ENCODE data around the gene AZIN2.
"Not testable (repeated sequence)": the region's sequence is repeated elsewhere in the genome, so short reads cannot be mapped to it uniquely, and the experiment has no call there.

AZIN2 gene

DNA sequence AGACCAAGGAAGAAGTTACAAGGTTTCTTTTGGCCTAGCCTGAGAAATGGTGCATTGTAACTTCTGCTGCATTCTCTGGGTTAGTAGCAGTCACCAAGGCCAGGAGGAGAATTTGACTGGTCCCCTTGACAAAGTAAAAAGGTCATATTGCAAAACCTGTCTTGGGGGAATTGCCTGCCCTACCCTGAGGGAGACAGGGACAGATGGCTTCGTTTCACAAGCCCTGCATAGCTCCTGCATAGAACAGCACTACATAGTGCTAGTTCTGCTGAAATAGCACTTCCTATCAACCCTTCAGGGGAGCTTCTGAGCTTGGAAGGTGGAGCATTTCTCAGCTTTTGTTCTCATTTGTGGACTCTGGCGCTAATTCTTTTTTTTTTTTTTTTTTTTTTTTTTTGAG, 23.9 kb upstream of the AZIN2 start:
- DNase-seq (ENCODE audit: low spot score): no peak

DNA sequence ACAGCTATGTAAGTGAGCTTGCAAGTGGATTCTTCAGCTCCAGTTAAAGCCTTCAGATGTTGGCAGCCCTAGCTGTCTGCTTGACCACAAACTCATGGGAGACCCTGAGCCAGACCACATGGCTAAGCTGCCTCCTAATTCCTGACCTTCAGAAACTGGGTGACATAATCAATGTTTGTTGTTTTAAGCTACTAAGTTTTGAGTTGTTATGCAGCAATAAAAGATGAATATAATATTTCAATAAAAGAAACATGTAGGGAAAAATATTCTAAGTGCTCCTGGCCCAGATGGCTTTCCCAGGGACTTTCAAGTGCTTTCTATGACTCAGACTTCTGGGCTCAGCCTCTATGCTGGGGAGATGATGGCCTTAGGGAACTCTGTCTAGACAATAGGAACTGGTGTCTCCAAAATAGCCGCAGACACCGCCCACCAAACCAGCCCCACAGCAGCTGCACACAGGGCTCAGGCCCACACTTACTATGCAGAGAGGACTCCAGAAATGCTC, 20.3 kb upstream of the AZIN2 start:
- DNase-seq (ENCODE audit: low spot score): no peak

DNA sequence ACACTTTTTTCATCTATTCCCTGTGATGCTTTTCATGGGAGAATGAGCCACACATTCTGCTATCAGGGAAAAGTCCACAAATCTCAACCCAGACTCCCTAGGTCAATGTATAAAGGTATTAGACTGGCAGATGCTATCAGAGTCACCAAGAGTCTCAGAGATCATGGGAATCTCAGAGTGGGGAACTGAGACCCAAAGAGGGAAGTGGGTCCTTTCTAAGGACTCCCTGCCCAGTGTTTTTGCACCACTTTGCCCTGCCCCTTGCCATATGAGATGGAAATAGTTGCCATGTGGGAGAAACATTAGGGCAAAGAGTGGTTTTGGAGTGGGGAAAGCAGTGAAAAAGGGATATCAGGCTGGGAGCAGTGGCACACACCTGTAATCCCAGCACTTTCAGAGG, 19.1 kb upstream of the AZIN2 start:
- no peak for DNase-seq (ENCODE audit: low spot score)

DNA sequence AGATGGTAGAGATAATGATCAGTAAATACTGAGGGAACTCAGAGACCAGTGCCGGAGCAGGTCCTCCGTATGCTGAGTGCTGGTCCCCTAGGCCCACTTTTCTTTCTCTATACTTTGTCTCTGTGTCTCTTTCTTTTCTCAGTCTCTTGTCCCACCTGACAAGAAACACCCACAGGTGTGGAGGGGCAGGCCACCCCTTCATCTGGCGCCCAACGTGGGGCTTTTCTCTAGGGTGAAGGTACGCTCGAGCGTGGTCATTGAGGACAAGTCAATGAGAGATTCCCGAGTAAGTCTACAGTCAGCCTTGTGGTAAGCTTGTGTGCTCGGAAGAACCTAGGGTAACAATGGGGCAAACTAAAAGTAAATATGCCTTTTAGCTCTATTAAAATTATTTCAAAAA, 16.7 kb upstream of the AZIN2 start:
- DNase-seq (ENCODE audit: low spot score): not testable (repeated sequence)

DNA sequence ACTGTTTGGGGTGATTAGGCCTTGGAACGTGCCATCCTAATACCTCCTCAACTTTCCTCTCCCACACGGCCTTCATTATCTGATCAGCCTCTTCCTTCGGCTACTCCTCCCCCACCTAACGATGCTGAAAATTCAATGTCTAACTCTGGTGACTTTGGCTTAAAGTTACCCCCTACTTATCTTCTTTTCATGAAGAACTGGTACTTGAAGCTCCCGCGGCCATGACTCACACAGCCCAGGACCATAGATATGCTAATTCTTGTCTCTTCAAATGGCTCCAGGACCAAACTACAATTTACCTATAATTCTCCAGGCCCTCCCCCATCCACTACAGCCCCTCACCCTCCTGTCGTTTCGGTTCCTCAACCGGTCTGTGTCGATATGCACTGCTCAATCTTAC, 15.7 kb upstream of the AZIN2 start:
- no peak for DNase-seq (ENCODE audit: low spot score)

DNA sequence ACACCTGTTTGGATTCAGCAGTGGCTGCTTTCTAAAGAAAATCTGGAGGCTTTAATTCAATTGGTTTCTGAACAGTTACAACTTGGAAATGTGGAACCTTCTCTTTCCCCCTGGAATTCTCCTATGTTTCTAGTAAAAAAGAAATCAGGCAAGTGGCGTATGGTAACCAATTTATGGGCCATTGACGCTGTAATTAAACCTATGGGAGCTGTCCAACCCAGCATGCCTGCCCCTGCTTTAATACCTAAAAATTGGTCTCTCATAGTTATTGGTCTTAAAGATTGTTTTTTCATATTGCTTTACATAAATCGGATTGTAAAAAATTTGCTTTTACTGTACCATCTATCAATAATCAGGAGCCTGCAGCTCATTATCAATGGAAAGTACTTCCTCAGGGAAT, 14.5 kb upstream of the AZIN2 start:
- DNase-seq (ENCODE audit: low spot score): not testable (repeated sequence)

DNA sequence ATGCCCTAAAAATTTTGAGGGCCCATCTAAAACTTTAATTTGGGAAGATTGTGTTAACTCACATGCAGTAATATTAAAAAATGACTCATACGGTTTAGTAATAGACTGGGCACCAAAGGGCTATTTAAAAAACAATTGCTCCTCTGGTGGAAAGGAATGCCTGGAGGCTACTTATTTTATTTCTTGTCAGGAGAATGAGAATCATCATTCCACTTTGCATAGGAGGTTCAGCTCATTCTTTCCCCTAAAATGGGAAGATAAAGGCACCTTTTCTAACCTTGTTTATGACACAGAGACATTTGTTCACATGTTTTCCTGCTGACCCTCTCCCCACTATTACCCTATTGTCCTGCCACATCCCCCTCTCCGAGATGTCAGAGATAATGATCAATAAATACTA, 12.8 kb upstream of the AZIN2 start:
- not testable (repeated sequence) for DNase-seq (ENCODE audit: low spot score)

DNA sequence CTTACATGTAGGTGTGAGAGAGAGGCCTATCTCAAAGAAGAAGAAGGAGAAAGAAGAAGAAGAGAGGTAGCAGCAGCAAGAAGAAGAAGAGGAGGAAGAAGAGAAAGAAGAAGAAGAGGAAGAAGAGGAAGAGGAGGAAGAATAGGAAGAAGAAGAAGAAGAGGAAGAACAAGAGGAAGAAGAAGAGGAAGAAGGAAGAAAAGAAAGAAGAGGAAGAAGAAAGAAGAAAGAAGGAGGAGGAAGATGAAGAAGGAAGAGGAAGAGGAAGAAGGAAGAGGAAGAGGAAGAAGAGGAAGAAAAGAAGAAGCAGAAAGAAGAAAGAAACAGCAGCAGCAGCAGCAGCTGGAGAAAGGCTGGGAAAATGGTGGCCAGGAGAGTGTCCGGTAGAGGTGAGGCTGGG, 10.3 kb upstream of the AZIN2 start:
- no peak for DNase-seq (ENCODE audit: low spot score)

DNA sequence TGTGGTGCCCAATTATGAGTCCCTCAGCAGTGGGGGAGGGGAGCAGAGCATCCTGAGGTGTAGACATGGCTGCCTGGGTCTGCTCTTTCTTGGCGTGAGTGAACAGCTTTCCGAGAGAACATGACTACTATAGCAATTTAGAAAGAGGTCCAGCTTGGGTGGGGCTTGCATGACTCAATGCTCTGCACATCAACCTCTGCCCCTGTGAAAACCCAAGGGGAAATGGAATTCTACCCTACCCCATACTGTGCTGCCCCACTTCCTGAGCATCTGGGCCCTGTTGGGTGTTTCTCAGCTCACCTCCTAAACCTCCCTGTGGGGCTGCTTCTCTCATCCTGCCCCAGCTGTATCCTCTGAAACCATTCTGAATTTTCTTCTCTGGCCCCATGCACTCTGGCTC, 8.2 kb upstream of the AZIN2 start:
- DNase-seq (ENCODE audit: low spot score): no peak

DNA sequence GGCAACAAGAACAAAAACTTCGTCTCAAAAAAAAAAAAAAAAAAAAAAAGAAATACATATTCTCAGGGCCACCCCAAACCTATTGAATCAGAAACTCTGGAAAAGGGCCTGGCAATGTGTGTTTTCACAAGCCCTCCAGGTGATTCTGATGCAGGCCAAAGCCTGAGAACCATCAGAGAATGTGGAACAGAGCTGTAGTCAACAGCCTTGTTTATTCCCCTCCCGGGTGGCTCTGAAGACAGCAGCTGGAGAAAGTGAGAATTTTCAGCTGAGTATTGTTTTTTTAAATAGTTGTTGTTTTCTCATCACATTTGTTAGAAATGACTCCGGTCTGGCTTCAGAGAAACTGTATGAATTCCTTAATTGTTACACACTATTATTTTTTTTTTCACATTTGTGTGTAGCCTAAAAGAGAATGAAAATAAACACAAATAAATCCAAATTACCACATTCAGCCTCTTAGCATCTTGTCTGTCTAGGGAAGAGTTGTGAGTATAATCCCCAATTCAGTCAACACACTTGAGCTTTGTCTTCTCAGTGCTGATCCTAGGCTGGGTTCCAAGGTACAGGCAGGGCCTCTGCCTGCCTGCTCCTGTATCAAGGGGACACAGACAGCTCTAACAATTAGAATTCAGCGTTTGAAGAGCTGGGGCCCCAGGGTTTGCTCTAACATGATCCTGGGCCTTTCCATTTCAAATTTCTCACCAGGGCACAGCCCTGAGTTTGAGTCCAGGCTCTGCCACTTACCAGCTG, 6.6 kb upstream of the AZIN2 start:
- no peak for DNase-seq (ENCODE audit: low spot score)

DNA sequence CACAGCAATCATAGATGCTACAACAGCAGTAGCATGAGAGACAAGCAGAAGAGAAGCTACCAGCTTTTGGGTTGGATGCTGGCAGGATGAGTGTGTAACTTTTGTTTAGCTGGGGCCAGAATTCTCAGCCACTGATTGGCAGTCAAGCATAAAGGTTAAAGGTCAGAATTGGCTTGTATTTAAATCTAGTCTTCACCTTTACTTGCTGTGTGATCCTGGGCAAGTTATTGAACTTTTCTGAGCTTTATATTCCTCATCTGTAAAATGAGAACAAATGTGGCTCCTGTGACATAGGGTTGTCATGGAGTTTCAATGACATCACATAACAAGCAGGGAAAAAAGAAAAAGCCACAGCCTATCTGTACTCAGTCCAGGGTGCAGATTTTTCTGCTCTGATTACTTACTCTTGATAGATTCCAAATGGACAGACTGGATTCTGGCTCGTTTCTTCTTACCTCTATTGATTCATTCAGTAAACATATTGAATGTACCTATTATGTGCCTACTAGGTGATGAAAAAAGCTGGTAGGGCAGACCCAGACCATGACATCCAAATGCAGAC, 2.8 kb upstream of the AZIN2 start:
- no peak for DNase-seq (ENCODE audit: low spot score)

DNA sequence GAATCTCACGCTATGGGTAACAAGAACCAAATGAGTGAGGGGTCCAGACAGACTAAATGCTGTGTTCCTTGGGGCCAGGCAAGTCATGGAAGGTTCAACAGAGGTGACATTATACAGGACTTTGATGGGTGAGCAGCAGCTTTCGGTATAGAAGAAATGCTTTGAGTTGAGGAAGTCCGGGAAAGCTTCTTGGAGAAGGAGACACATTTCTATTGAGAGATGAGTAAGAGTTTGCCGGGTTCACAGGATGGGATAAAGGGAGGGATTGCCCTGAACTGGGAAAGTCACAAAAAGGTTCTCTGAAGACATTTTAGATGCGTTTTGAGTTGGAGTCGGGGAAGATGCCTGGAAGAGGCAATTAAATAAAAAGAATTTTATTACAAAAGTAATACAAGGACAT, 580 bp upstream of the AZIN2 start:
- DNase-seq (ENCODE audit: low spot score): no peak

DNA sequence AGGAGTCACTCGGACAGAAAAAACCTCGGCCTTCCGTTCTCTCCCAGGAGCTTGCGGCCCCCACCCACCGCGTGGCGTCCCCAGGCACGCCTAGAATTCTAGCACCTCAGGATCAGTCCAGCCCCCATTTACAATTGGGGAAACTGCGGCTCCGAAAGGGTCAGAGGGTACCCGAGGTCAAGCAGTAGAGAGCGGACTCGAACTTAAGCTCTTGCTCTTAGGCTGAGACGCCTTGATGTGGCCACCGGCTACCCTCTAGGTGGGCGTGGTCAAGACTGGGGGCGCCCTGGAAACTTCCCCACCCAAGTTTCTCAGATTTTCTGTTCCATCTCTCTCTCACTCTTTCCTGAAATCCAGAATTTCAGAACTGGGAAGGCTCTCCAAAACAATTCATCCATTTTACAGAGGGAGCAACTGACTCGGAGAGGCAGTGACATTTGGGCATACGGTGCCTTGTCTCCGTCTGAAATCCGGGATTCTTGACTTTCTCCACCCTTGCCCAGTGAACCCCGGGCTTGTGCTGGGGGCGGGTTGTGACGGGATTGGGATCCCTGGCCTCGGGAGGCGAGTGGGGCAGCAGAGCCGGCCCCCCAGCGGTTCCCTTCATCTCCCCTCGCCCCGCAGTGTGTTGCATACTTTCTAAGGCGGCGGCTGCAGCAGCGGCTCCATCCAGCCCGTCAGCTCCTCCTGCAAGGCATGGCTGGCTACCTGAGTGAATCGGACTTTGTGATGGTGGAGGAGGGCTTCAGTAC, 777 bp downstream of the AZIN2 start:
- no peak for DNase-seq (ENCODE audit: low spot score)

DNA sequence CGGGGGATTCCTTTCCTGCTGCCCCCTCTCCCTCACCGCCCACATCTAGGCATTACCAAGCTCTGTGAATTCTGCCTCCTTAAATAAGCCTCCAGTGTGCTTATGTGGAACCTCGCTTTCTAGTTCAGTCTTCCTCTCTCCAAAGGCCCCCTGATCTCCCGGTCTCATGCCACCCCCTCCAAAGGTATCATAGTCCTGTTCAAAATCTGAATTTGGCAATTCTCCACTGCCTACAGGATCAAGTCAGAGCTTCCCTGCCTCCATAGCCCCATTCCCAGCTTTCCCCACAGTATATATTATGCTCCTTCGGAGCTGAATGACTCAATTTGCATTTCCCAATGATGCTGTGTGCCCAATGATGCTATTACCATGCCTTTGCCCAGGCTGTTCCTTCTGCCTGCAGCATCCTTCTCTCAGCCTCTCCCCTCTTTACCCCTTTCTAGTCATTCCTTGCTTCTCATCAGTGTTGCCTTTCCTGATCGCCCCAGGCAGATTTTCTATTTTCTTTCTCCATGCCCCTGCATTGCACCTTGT, 1.7 kb downstream of the AZIN2 start:
- DNase-seq (ENCODE audit: low spot score): no peak

DNA sequence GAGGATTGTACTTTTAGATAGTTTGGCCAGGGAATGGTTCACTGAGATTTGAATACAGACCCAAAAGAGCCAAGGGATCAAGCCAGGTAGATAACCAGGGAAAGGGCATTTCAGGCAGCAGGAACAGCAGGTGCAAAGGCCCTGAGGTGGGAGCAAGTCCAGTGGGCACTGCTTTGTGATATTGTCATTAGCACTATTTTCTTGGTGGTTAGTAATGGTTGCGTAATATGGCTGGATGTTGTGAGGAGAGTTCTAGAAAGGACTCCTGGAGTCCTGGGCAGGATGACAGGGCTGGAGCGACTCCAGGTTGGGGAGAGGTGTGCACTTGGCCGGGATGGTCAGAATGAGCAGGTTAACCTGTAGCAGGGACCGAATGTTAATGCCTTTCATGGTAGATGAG, 4.4 kb downstream of the AZIN2 start:
- DNase-seq (ENCODE audit: low spot score): no peak

DNA sequence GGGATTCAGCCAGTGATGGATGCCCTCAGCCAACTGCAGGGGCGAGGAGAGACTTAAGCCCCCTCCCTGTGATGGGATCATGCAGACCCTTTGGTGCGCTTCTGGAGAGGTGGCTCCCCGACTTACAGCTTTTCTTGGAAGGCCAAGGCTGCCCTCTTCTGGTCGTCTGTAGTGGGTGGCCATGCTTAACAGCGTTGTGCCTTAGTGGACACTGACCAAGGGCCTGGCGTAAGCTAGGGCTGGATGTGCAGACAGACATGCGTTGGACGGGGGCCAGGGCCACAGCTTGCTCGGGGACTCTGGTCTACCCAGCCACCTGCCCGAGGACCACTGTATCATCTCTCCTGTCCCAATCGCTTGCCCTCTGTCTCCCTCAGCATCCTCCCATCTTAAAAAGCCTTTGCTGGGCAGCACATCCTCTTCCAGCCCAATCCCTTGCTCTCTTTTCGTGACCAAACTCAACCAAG, 5.5 kb downstream of the AZIN2 start:
- peak; percentile 73 for DNase-seq (ENCODE audit: low spot score)

DNA sequence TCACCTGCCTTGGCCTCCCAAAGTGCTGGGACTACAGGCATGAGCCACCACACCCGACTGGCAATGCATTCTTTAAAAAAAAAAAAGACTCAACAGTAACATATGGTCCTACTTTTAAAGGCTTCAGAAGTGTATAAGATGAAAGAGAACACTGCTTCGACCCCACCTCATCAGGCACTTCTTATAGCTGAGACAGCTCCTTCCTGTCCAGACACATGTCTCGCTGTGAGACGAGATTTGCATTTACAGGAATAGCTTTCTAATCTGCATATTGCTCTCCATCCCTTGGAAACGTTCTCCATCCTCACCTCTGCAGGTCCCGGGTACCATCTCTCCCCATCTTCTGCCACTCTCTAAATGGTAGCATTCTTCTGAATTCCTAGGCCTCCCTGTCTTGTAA, 6.7 kb downstream of the AZIN2 start:
- DNase-seq (ENCODE audit: low spot score): no peak

DNA sequence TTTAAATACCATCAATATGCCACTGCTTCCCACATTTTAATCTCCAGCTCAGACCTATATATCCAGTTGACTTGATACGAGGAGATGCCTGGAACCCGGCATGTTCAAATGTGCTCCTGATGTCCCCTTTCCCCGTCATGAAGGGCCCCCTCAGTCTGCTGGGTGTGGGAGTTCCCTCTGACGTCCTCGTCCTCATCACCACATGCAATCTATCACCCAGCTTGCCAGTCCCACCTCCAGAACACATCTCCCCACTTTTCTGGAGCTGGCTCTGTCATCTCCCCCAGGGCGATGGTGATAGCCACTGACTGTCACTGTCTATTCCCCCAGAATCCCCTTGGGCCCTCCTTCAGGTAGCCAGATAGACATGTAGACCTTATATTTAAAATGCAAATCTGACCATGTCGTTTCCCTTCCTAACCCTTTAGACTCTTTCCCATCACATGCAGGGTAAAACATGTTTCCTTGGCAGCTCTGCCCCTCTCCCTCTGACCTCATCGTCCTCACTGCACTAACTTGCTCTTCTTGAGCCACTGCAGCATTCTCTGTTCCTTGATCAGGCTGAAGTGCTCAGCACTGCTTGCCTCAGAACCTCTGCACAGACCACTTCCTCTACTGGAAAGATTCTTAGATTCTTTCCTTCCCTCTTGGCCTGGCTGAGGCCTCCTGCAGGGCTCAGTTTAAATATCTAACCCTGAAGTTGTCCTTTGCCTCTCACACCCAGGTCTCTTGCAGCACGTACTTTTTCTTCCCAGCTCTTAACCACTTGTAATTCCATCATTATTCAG, 7.4 kb downstream of the AZIN2 start:
- DNase-seq (ENCODE audit: low spot score): peak; percentile 15

DNA sequence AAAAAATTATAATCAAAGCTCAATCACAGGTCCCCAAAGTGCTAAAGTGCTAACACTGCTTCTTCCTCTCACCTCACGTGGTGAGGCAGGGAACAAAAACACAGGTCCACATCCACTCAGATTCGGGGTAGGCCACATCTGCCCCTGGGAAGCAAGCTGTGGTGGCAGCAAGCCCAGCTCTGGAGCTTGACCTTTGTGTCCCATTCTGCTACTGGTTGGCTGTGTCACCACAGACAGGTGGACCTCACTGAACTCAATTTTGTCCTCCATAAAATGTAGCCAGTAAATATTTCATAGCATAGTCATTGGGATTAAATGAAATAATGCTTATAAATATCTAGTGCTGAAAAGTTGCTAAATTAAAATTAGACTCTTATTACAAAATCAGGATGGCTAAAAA, 8.5 kb downstream of the AZIN2 start:
- no peak for DNase-seq (ENCODE audit: low spot score)

DNA sequence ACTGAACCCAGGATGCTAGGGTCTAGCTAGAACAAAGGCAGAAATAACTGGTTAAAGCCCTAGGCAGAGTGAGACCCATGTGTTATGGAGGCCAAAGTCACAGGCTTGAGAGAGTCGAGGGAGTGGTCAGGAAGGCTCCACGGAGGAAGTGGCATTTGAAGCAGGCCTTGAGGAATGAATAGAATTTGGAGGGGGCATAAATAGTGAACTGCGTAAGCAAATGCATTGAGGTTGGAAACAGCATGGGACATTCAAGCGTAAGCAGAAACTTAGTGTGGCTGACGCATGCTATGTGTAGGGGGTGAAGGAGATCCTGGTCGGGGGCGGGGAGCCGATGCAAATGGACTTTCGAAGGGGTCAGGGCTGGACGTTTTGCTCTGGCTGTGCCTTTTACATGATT, 11.5 kb downstream of the AZIN2 start:
- DNase-seq (ENCODE audit: low spot score): no peak

DNA sequence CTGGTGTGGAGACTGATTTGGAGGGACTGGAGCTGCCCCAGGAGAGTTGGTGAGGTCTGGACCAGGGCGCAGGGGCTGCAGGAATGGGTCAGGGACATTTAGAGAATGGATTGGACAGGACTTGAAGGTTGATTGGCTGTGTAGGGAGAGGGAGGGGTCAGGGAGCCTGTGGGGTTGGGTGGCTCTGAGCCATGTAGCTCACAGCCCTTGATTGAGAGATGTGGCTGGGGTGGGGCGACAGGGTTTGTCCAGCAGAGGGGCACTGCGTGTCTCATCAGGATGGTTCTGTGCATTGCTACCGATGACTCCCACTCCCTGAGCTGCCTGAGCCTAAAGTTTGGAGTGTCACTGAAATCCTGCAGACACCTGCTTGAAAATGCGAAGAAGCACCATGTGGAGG, 12.1 kb downstream of the AZIN2 start:
- DNase-seq (ENCODE audit: low spot score): no peak

DNA sequence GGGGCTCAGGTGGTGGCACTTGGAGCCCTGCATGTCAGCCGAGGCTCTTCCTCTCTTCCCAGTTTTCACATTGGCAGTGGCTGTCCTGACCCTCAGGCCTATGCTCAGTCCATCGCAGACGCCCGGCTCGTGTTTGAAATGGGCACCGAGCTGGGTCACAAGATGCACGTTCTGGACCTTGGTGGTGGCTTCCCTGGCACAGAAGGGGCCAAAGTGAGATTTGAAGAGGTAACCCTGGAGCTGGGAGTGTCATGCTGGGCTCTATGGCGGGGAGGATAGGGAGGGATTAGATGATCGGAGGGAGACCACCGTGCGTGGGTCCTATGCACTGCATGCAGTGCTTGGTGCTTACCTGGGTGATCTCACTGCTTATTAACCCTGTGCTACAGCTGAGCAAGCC, 13.5 kb downstream of the AZIN2 start:
- DNase-seq (ENCODE audit: low spot score): no peak
